Cardiac fibroblast (primary cell): ENCODE data around the gene SLC6A11.

Source experiments
- DNase-seq, 2 donors: peaks; one replicate each; pipeline versions ENCODE4 v3.0.0 to v3.0.0-alpha.2; 2010; ENCODE audit warnings: low read depth in 2 of 2
- H3K4me3 ChIP-seq, 2 donors: replicated peaks in 1 of 2; 1 replicate in 1 of 2; 2 replicates in 1 of 2; pipeline ENCODE4 v1.5.1; 2011; ENCODE audit warnings: low read depth in 2 of 2, low read length in 2 of 2, mild to moderate bottlenecking in 2 of 2, moderate library complexity in 1 of 2
- TF ChIP-seq, protein P1 (sequence below): IDR thresholded peaks from one replicate; pipeline ENCODE4 v1.5.1; 2011; ENCODE audit warnings: low read depth, mild to moderate bottlenecking, low read length, inconsistent platforms

SLC6A11 gene

DNA sequence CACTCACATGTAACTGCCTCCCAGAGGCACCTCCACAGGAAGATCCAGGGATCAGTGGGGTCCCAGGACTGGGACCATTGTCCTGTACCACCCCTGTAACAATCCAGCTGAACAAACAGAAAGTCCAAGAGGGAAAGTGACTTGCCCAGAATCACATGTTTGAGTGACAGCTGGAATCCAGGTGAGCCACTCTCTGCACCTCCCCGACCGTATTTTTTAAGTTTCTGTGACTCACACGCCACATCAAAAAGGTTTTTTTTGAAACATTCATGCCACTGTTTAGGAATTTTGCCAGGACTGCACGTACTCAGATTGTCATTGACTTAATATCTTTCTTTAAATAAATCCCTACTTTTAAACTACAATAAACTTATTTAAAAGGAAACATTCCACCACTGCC lies 166.8 kb downstream of the SLC6A11 start:
- no peak overlapping the region for H3K4me3 ChIP-seq
- no peak for DNase-seq
- TF ChIP-seq, protein P1, sequence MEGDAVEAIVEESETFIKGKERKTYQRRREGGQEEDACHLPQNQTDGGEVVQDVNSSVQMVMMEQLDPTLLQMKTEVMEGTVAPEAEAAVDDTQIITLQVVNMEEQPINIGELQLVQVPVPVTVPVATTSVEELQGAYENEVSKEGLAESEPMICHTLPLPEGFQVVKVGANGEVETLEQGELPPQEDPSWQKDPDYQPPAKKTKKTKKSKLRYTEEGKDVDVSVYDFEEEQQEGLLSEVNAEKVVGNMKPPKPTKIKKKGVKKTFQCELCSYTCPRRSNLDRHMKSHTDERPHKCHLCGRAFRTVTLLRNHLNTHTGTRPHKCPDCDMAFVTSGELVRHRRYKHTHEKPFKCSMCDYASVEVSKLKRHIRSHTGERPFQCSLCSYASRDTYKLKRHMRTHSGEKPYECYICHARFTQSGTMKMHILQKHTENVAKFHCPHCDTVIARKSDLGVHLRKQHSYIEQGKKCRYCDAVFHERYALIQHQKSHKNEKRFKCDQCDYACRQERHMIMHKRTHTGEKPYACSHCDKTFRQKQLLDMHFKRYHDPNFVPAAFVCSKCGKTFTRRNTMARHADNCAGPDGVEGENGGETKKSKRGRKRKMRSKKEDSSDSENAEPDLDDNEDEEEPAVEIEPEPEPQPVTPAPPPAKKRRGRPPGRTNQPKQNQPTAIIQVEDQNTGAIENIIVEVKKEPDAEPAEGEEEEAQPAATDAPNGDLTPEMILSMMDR, result no peak

DNA sequence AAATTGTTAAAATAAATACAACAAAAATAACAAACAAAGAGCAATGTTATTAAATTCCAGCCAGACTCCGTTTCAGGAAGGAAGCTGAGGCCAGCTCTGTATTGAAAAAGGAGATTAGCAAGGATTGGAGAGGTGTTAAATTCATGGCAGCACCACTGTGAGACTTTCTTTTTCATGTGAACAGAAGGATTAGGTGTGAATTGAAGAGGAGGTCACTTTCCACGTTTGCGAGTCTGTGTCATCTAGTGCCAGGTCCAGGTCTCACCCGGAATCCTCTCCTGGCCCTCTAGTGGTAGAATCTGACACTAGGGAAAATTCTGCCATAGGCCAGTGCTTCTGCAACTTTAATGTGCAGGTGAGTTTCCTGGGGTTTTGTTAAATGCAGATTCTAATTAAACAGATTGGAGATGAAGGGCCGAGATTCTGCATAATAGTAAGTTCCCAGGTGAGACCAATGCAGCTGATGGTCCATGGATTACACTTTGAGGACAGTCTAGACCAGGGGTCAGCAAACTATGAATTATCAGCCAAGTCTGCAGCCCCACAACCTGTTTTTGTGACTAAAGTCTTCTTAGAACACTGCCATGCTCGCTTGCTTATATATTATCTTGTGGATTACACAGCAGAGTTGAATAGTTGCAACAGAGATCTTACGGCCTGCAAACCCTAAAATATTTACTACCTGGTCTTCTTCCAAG lies 167.3 kb downstream of the SLC6A11 start:
- TF ChIP-seq, protein P1, result peak; percentile 85
- peak; percentile 34 to 50 for DNase-seq
- no peak overlapping the region for H3K4me3 ChIP-seq

DNA sequence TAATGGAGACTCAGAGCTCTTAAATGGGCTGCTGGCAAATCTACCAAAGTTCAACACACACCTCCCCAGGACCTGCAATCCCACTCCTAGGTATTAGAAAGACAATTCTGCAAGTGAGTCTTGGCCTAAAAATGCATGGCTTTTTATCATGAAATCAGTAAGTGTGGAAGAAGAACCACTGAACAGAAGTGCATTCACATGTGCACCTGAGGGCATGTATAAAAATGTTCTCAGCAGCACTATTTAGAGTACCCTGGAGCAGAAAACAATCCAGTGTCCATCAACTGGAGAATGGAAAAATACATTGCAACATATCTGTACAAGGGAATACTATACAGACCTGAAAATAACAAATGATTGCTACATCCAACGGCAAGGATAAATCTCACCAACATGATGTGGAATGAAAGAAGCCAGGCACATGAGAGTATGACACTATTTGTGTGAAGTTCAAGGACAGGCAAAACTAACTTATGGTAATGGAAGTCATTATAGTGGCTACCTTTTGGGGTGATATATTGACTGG lies 168.4 kb downstream of the SLC6A11 start:
- H3K4me3 ChIP-seq, result no peak overlapping the region
- TF ChIP-seq, protein P1, result no peak
- no peak for DNase-seq

DNA sequence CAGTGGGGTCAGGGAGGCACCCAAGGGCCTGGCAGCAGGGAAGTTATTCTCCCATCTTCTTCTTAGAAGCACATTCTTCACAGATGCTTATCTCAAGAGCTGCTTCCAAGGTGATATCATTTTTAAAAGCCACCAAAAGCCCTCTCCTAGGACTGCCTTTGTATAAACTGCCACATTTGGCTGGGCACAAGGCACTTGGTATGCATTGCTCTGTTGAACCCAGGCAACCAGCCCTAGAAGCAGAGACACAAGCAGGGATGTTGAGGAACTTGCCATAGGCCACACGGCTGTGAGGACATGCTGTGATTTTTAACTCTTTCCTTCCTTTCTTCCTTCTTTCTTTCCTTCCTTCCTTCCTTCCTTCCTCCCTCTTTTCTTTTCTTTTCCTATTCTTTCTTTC lies 169.2 kb downstream of the SLC6A11 start:
- TF ChIP-seq, protein P1, result no peak
- H3K4me3 ChIP-seq, result no peak overlapping the region
- DNase-seq, result no peak

DNA sequence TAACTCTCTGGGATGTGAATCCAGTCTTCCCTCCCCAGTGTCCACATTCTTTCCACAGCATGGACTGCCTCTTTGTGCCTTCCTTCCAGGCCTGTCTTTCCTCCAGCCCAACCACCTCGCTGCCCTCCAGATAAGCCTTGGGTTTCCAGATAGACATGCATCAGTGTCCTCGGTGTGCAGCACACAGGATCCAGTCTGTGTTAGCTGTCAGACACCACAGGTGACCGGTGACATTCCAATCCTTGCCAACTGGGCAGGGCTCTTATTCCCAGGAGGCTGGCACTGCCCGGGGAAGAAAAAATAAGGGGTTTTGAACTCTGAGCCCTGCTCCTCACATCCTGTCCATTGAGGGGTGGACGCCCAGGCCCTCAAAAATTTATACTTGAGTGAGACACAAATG lies 170.6 kb downstream of the SLC6A11 start:
- no peak overlapping the region for H3K4me3 ChIP-seq
- no peak for DNase-seq
- TF ChIP-seq, protein P1, result no peak

DNA sequence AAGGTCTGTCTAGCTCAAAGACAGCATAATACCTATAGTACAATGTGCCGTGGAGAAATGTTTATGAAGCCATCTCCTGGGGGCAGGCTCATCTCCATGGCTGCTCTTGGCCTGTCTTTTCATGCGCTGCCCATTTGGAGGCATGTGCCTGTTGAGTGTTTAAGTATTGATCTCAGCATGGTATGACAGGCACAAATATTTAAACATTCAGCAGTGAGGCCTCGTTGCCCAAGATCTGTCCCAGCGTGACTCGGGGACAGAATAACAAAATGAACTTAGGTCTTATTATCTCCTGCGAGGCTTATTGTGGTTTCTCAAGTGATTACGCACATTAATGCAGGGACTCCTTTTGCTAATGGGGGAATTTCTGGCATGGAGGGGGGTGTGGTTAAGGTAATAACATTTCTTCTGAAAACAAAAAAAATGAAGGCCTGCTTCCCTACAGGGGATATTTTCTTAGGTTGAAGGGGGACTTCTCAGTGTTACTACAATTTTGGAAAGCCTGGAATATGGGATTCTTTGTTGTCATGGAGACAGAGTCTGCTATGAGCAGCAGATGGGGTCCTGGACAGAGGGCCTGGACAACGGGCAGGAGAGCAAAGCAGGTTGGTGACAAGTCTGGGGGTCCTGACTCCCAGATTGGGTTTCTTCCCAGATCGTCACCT lies 172.1 kb downstream of the SLC6A11 start:
- no peak for DNase-seq
- H3K4me3 ChIP-seq, result no peak overlapping the region
- TF ChIP-seq, protein P1, result no peak
